RWPE2 (cell line): ENCODE data around the gene TMED7.
"Not testable (repeated sequence)": the region's sequence is repeated elsewhere in the genome, so short reads cannot be mapped to it uniquely, and the experiment has no call there.

Experiments
- ATAC-seq: fragments of 200-7000 bp; cut with Tn5 transposase; 3 replicates; pipeline ENCODE4 v1.9.1; 2021; ENCODE audit warnings: low read depth
- DNase-seq: peaks from one replicate; pipeline ENCODE4 v3.0.0-alpha.2; 2020; ENCODE audit warnings: low spot score
- H3K27ac ChIP-seq: fragments of 450-650 bp; 2 replicates; pipeline ENCODE4 v1.5.1; 2017; ENCODE audit warnings: mild to moderate bottlenecking; ENCODE audit not compliant: poor library complexity, severe bottlenecking
- H3K27me3 ChIP-seq: fragments of 250-450 bp; sonication (Bioruptor Pico); 2 replicates; pipeline ENCODE4 v1.5.1; 2021; ENCODE audit warnings: mild to moderate bottlenecking, moderate library complexity; ENCODE audit not compliant: insufficient read depth, poor library complexity, severe bottlenecking
- H3K36me3 ChIP-seq: fragments of 250-450 bp; sonication (Bioruptor Pico); 2 replicates; pipeline ENCODE4 v1.5.1; 2020; ENCODE audit warnings: low read depth, mild to moderate bottlenecking, moderate library complexity
- H3K4me1 ChIP-seq: fragments of 250-450 bp; sonication (Bioruptor Pico); 2 replicates; pipeline ENCODE4 v1.5.1; 2021; ENCODE audit warnings: mild to moderate bottlenecking, moderate library complexity; ENCODE audit not compliant: insufficient read depth, poor library complexity, severe bottlenecking
- H3K4me3 ChIP-seq: fragments of 250-450 bp; sonication (Bioruptor Pico); 2 replicates; pipeline ENCODE4 v1.5.1; 2021; ENCODE audit warnings: mild to moderate bottlenecking, moderate library complexity; ENCODE audit not compliant: severe bottlenecking
- H3K9me3 ChIP-seq: fragments of 250-450 bp; sonication (Bioruptor Pico); 2 replicates; pipeline ENCODE4 v1.5.1; 2021; ENCODE audit warnings: mild to moderate bottlenecking, moderate library complexity; ENCODE audit not compliant: severe bottlenecking
- TF ChIP-seq, protein P1 (sequence below): fragments of 450-650 bp; IDR thresholded peaks from one replicate; pipeline ENCODE4 v1.5.1; 2017; ENCODE audit warnings: mild to moderate bottlenecking, moderate library complexity; ENCODE audit not compliant: poor library complexity, severe bottlenecking

The TMED7 gene

DNA sequence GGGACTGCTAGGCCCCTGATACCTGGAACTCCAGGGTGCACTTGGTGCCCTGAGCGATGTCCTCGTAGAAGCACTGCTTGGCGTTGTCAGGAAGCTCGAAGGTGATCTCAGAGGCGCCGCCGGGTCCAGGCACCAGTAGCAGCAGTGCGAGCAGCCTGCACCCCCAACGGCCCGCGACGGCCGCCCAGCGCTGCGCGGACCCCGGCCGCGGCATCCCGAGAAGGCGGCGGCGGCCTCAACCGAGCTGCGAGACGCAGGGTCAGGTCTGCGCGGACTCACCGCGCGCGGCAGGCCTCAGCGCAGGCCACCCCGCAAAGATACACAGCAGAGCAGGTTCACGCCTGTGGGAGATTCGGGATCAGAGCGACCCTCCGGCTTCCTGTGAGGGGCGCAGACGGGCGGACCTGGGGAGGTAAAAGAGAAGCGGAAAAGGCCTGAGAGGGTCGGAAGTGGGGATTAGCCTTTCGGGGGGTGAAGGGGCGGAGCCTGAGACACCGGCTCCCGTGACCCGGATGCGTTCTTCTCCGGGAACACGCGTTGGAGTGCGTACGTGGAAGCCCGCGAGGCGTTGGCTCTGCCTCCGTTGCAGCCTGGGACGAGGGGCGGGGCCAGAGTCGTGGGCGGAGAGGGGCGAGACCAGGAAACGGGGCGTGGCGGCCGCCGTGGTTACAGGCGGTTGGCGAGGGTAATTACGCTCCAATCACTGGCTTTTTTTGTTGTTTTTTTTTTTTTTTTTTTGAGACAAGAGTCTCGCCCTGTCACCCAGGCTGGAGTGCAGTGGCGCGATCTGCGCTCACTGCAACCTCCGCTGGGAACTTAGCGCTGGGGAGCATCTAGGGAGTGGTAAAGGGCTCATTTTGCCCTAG is at the start of gene TMED7:
Gene TMED7 (minus strand): TSS at position 458 of the 866 bp plus-strand sequence. CDS start 244 bp downstream, at position 214.
- no peaks in the 10 kb centered on the region for H3K9me3 ChIP-seq
- H3K4me3 ChIP-seq, result peak within 1 kb of the TSS; percentile 69
- H3K36me3 ChIP-seq, result peaks cover 32% of the 10 kb centered on the region
- peak within 1 kb of the TSS; percentile 67 for H3K27ac ChIP-seq
- TF ChIP-seq, protein P1, sequence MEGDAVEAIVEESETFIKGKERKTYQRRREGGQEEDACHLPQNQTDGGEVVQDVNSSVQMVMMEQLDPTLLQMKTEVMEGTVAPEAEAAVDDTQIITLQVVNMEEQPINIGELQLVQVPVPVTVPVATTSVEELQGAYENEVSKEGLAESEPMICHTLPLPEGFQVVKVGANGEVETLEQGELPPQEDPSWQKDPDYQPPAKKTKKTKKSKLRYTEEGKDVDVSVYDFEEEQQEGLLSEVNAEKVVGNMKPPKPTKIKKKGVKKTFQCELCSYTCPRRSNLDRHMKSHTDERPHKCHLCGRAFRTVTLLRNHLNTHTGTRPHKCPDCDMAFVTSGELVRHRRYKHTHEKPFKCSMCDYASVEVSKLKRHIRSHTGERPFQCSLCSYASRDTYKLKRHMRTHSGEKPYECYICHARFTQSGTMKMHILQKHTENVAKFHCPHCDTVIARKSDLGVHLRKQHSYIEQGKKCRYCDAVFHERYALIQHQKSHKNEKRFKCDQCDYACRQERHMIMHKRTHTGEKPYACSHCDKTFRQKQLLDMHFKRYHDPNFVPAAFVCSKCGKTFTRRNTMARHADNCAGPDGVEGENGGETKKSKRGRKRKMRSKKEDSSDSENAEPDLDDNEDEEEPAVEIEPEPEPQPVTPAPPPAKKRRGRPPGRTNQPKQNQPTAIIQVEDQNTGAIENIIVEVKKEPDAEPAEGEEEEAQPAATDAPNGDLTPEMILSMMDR, result no peak
- H3K4me1 ChIP-seq, result peaks cover 23% of the 10 kb centered on the region
- DNase-seq (peak; percentile 100), ATAC-seq (peak; percentile 91)
- no peaks in the 10 kb centered on the region for H3K27me3 ChIP-seq

DNA sequence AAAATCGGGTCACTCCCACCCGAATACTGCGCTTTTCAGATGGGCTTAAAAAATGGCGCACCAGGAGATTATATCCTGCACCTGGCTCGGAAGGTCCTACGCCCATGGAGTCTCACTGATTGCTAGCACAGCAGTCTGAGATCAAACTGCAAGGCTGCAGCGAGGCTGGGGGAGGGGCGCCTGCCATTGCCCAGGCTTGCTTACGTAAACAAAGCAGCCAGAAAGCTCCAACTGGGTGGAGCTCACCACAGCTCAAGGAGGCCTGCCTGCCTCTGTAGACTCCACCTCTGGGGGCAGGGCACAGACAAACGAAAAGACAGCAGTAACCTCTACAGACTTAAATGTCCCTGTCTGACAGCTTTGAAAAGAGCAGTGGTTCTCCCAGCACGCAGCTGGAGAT is 48.9 kb upstream of the TMED7 start:
- H3K4me3 ChIP-seq, ATAC-seq, H3K27ac ChIP-seq, H3K9me3 ChIP-seq, H3K4me1 ChIP-seq, DNase-seq, H3K36me3 ChIP-seq: not testable (repeated sequence)
- H3K27me3 ChIP-seq, result peaks cover 15% of the 10 kb centered on the region

- H3K4me3 ChIP-seq, result no peak overlapping the region
- ATAC-seq (no peak), DNase-seq (no peak)
- peaks cover 15% of the 10 kb centered on the region for H3K27me3 ChIP-seq
- H3K36me3 ChIP-seq, result no peaks in the 10 kb centered on the region
- H3K9me3 ChIP-seq, result no peaks in the 10 kb centered on the region
- no peak overlapping the region for H3K27ac ChIP-seq
- H3K4me1 ChIP-seq, result no peaks in the 10 kb centered on the region
- TF ChIP-seq, protein P1, result no peak
Measured at GRCh38 chr5:115673596-115673995, 47.8 kb upstream of the TMED7 start.

GRCh38 chr5:115671939-115672338 is 46.1 kb upstream of the TMED7 start:
- Histone ChIP-seq H3K9me3 (no peaks in the 10 kb centered on the region), H3K27ac (no peak overlapping the region), H3K27me3 (peaks cover 15% of the 10 kb centered on the region), H3K4me3 (no peak overlapping the region), H3K4me1 (no peaks in the 10 kb centered on the region), H3K36me3 (no peaks in the 10 kb centered on the region)
- TF ChIP-seq, protein P1, result no peak
- DNase-seq, result no peak
- 0 out of 3 replicates have a peak, but pooled peaks have one; percentile 12 for ATAC-seq

GRCh38 chr5:115666023-115666422 is 40.2 kb upstream of the TMED7 start:
- Histone ChIP-seq H3K4me3 (no peak overlapping the region), H3K4me1 (no peaks in the 10 kb centered on the region), H3K27me3 (peaks cover 8% of the 10 kb centered on the region), H3K27ac (no peak overlapping the region), H3K9me3 (no peaks in the 10 kb centered on the region), H3K36me3 (no peaks in the 10 kb centered on the region)
- TF ChIP-seq, protein P1, result peak; percentile 6
- ATAC-seq (no peak; the same call in 2 of the 3 replicates), DNase-seq (no peak)
